Smooth muscle cell (in vitro differentiated cells): ENCODE data around the gene CAPZA1. TPM values are rescaled to one million over a fixed set of nuclear protein-coding genes. Genes with fewer than 3 reads are reported as not detected.

Source experiments
- DNase-seq: peaks from one replicate; lab custom pipeline; 2025; ENCODE audit not compliant: unreplicated experiment; lab: John Stamatoyannopoulos, UW
- H2AFZ ChIP-seq: fragments of 200-600 bp; sonication (generic); 2 replicates; pipeline ENCODE4 v1.6.0; 2016; ENCODE audit warnings: antibody characterized with exemption, low read depth, mild to moderate bottlenecking
- H3F3A ChIP-seq: fragments of 200-600 bp; sonication (generic); 2 replicates; pipeline ENCODE4 v1.6.0; 2017; ENCODE audit warnings: antibody characterized with exemption, low read depth
- H3K27ac ChIP-seq: fragments of 200-600 bp; sonication (generic); 2 replicates; pipeline ENCODE4 v1.5.1; 2016; ENCODE audit warnings: low read depth, mild to moderate bottlenecking
- H3K27me3 ChIP-seq: fragments of 200-600 bp; sonication (generic); 2 replicates; pipeline ENCODE4 v1.6.1; 2016; ENCODE audit warnings: low read depth, mild to moderate bottlenecking
- H3K36me3 ChIP-seq: fragments of 200-600 bp; sonication (generic); 2 replicates; pipeline ENCODE4 v1.5.1; 2016; ENCODE audit warnings: low read depth
- H3K4me1 ChIP-seq: fragments of 200-600 bp; sonication (generic); 2 replicates; pipeline ENCODE4 v1.5.1; 2016; ENCODE audit warnings: low read depth
- H3K4me2 ChIP-seq: fragments of 200-600 bp; sonication (generic); 2 replicates; pipeline ENCODE4 v1.6.0; 2016; ENCODE audit warnings: mild to moderate bottlenecking
- H3K4me3 ChIP-seq: fragments of 200-600 bp; sonication (generic); 2 replicates; pipeline ENCODE4 v1.5.1; 2016; ENCODE audit warnings: mild to moderate bottlenecking
- H3K79me2 ChIP-seq: fragments of 200-600 bp; sonication (generic); 2 replicates; pipeline ENCODE4 v1.6.0; 2016; ENCODE audit warnings: low read depth, mild to moderate bottlenecking
- H3K9ac ChIP-seq: fragments of 200-600 bp; sonication (generic); 2 replicates; pipeline ENCODE4 v1.6.0; 2016; ENCODE audit warnings: low read depth
- H3K9me3 ChIP-seq: fragments of 200-600 bp; sonication (generic); replicated peaks from 2 replicates; pipeline ENCODE4 v1.5.1; 2016; ENCODE audit warnings: low read depth
- H4K20me1 ChIP-seq: fragments of 200-600 bp; sonication (generic); 2 replicates; pipeline ENCODE4 v1.6.0; 2016; ENCODE audit warnings: low read depth
- CTCF ChIP-seq: fragments of 200-600 bp; sonication (generic); IDR thresholded peaks from 2 replicates; pipeline ENCODE4 v1.5.1; 2017; ENCODE audit warnings: borderline replicate concordance, mild to moderate bottlenecking, antibody characterized with exemption; ENCODE audit not compliant: insufficient read depth, poor library complexity, severe bottlenecking
- WGBS: methylation state at CpG from one replicate; pipeline ENCODE4 v1.1.7; 2016; ENCODE audit warnings: low lambda C conversion rate; 5-methylcytosine and 5-hydroxymethylcytosine counted together
- polyA plus RNA-seq: library from polyadenylated mRNA; unstranded; fragments of >200 nt; fragmentation: Nextera tagmentation; extraction: Ambion mirVana; gene quantifications from 2 replicates; pipeline ENCODE4 v1.2.1, GENCODE V29; 2016
- total RNA-seq: library from RNA; depleted of rRNA; stranded (reverse); fragments of >200 nt; gene quantifications from 2 replicates; pipeline ENCODE4 v1.2.3, GENCODE V29; 2014

CAPZA1 gene
- total and polyA plus RNA-seq, 2 experiments from 2014 or later = 100 to 264 TPM

GRCh38 chr1:112579801-112580510 is 39.7 kb upstream of the CAPZA1 start:
- Histone ChIP-seq H3K9me3 (no peaks in the 10 kb centered on the region), H3K4me3 (no peak overlapping the region), H3K79me2 (no peaks in the 10 kb centered on the region), H3K4me1 (no peaks in the 10 kb centered on the region), H4K20me1 (no peaks in the 10 kb centered on the region), H3F3A (peaks cover 3% of the 10 kb centered on the region), H3K4me2 (peak overlapping the region; percentile 1), H3K9ac (no peak overlapping the region), H3K27ac (peak overlapping the region; percentile 56), H3K27me3 (no peaks in the 10 kb centered on the region), H3K36me3 (no peaks in the 10 kb centered on the region), H2AFZ (no peak overlapping the region)
- 89% methylated on average over 5 of the region's 5 CpGs for WGBS
- no peak for TF ChIP-seq CTCF
- DNase-seq = no peak

GRCh38 chr1:112581586-112582192 is 37.9 kb upstream of the CAPZA1 start:
- Histone ChIP-seq H3K36me3 (no peaks in the 10 kb centered on the region), H3K4me3 (no peak overlapping the region), H3K9me3 (no peaks in the 10 kb centered on the region), H3K27me3 (no peaks in the 10 kb centered on the region), H3F3A (no peaks in the 10 kb centered on the region), H4K20me1 (no peaks in the 10 kb centered on the region), H3K4me1 (no peaks in the 10 kb centered on the region), H3K79me2 (no peaks in the 10 kb centered on the region), H2AFZ (no peak overlapping the region), H3K9ac (no peak overlapping the region), H3K27ac (no peak overlapping the region), H3K4me2 (no peak overlapping the region)
- no peak for DNase-seq
- no peak for TF ChIP-seq CTCF

GRCh38 chr1:112583366-112583765 is 36.3 kb upstream of the CAPZA1 start:
- TF ChIP-seq CTCF = no peak
- H3K4me2 ChIP-seq = no peak overlapping the region

GRCh38 chr1:112589766-112590165 is 29.9 kb upstream of the CAPZA1 start:
- no peak overlapping the region for H2AFZ ChIP-seq
- no peaks in the 10 kb centered on the region for H3K9me3 ChIP-seq
- H3K4me2 ChIP-seq = no peak overlapping the region
- H3K4me1 ChIP-seq = no peaks in the 10 kb centered on the region
- H3K36me3 ChIP-seq = peaks cover 17% of the 10 kb centered on the region
- H4K20me1 ChIP-seq = no peaks in the 10 kb centered on the region
- H3K9ac ChIP-seq = no peak overlapping the region
- DNase-seq = no peak
- H3K79me2 ChIP-seq = no peaks in the 10 kb centered on the region
- no peak overlapping the region for H3K27ac ChIP-seq
- H3K4me3 ChIP-seq = no peak overlapping the region
- no peak for TF ChIP-seq CTCF
- H3F3A ChIP-seq = no peaks in the 10 kb centered on the region
- 75% methylated on average over 1 of the region's 1 CpG for WGBS
- H3K27me3 ChIP-seq = no peaks in the 10 kb centered on the region

More at GRCh38 chr1:112583366-112583765, 36.3 kb upstream of the CAPZA1 start:
- H3K27me3 ChIP-seq = no peaks in the 10 kb centered on the region
- no peaks in the 10 kb centered on the region for H3K4me1 ChIP-seq
- H3K9me3 ChIP-seq = no peaks in the 10 kb centered on the region
- no peaks in the 10 kb centered on the region for H3K79me2 ChIP-seq
- no peak for DNase-seq
- no peak overlapping the region for H2AFZ ChIP-seq
- H3K9ac ChIP-seq = no peak overlapping the region
- no peaks in the 10 kb centered on the region for H4K20me1 ChIP-seq
- H3K4me3 ChIP-seq = no peak overlapping the region
- no peaks in the 10 kb centered on the region for H3K36me3 ChIP-seq
- H3F3A ChIP-seq = no peaks in the 10 kb centered on the region
- H3K27ac ChIP-seq = no peak overlapping the region
